Progenitor cell of endocrine pancreas (in vitro differentiated cells): ENCODE data around the gene BRSK1. TPM values are rescaled to one million over a fixed set of nuclear protein-coding genes. Genes with fewer than 3 reads are reported as not detected.
A peak's percentile ranks its signal among the peaks of the same experiment; 100 is the strongest.

Source experiments
- DNase-seq: peaks from one replicate; pipeline ENCODE4 v3.0.0; 2021; ENCODE audit warnings: low spot score; ENCODE audit not compliant: unreplicated experiment
- H3K27ac Mint-ChIP-seq: 2 replicates; pipeline ENCODE4 v1.8.0; 2021; ENCODE audit warnings: mild to moderate bottlenecking, moderate library complexity, mixed read lengths
- H3K27me3 Mint-ChIP-seq: 2 replicates; pipeline ENCODE4 v1.8.0; 2021; ENCODE audit warnings: mixed read lengths
- H3K36me3 Mint-ChIP-seq: 2 replicates; pipeline ENCODE4 v1.8.0; 2022; ENCODE audit warnings: mixed read lengths; ENCODE audit not compliant: insufficient read depth
- H3K4me1 Mint-ChIP-seq: 2 replicates; pipeline ENCODE4 v1.8.0; 2021; ENCODE audit warnings: low read depth, mixed read lengths
- H3K4me3 Mint-ChIP-seq: 2 replicates; pipeline ENCODE4 v1.8.0; 2021; ENCODE audit warnings: low read depth, mild to moderate bottlenecking, moderate library complexity, mixed read lengths
- H3K9me3 Mint-ChIP-seq: 2 replicates; pipeline ENCODE4 v1.8.0; 2021; ENCODE audit warnings: low read depth, mixed read lengths
- total RNA-seq: library from RNA; stranded (reverse); gene quantifications from 2 replicates; pipeline ENCODE4 v1.2.1, GENCODE V29; 2021
- TF ChIP-seq, protein P1 (sequence below): fragments of 200-600 bp; sonication (generic); IDR thresholded peaks from one replicate; pipeline ENCODE4 v1.5.0; 2021; ENCODE audit warnings: antibody characterized with exemption, mild to moderate bottlenecking; ENCODE audit not compliant: unreplicated experiment

BRSK1 gene
- total RNA-seq, 1 donor from 2014 or later, result 68.7 TPM

DNA sequence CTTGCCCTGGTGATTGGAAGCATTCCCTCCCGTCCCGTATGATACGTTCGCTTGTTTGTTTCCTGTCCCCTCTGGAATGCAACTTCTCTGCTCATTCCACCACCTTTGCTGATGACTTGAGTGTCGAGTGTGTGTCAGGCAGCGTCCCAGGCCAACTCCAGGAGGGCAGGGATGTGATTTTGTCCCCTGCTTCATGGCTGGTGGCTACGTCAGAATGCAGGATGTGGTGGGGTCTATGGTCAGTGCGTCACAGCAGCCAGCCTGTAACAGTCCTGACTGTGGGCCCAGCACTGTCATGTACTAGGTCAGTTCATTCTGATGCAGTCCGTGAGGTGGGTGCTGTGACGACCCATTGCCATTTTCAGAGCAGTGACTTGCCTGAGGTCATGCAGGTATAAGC is 16.2 kb downstream of the BRSK1 start:
- TF ChIP-seq, protein P1, sequence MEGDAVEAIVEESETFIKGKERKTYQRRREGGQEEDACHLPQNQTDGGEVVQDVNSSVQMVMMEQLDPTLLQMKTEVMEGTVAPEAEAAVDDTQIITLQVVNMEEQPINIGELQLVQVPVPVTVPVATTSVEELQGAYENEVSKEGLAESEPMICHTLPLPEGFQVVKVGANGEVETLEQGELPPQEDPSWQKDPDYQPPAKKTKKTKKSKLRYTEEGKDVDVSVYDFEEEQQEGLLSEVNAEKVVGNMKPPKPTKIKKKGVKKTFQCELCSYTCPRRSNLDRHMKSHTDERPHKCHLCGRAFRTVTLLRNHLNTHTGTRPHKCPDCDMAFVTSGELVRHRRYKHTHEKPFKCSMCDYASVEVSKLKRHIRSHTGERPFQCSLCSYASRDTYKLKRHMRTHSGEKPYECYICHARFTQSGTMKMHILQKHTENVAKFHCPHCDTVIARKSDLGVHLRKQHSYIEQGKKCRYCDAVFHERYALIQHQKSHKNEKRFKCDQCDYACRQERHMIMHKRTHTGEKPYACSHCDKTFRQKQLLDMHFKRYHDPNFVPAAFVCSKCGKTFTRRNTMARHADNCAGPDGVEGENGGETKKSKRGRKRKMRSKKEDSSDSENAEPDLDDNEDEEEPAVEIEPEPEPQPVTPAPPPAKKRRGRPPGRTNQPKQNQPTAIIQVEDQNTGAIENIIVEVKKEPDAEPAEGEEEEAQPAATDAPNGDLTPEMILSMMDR, result no peak
- Mint-ChIP-seq H3K4me3 (no peak overlapping the region), H3K4me1 (no peaks in the 10 kb centered on the region), H3K27me3 (no peaks in the 10 kb centered on the region), H3K27ac (no peak overlapping the region), H3K9me3 (no peaks in the 10 kb centered on the region), H3K36me3 (peaks cover 18% of the 10 kb centered on the region)
- no peak for DNase-seq

DNA sequence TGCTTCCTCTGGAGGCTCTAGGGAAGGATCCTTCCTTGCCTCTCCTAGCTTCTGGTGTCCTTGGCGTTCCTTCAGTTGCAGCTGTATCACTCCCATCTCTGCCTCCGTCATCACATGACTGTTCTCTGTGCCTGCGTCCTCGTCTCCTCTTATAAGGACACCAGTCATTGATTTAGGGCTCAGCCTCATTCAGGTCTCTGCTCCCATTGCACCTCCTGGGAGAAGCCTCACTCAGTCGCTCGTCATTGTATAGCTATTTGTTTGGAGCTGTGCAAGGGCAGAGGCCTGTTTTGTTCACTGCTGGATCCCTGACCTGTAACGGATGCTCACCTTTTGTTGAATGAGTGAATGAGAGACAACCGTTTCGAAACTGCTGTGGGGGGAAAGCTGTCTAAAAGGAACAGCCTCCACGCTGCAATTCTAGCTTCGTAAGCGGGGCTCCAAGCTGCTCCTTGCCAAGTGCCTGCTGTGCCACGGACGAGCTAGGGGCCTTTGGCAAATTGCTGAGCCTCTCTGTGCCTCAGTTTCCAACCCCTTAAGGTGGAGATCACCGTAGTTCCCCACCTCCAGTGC is 17.2 kb downstream of the BRSK1 start:
- DNase-seq, result no peak
- no peak overlapping the region for H3K4me3 Mint-ChIP-seq
- H3K36me3 Mint-ChIP-seq, result peaks cover 19% of the 10 kb centered on the region
- H3K4me1 Mint-ChIP-seq, result no peaks in the 10 kb centered on the region
- H3K27ac Mint-ChIP-seq, result no peak overlapping the region
- TF ChIP-seq, protein P1, result no peak
- no peaks in the 10 kb centered on the region for H3K27me3 Mint-ChIP-seq
- no peaks in the 10 kb centered on the region for H3K9me3 Mint-ChIP-seq

DNA sequence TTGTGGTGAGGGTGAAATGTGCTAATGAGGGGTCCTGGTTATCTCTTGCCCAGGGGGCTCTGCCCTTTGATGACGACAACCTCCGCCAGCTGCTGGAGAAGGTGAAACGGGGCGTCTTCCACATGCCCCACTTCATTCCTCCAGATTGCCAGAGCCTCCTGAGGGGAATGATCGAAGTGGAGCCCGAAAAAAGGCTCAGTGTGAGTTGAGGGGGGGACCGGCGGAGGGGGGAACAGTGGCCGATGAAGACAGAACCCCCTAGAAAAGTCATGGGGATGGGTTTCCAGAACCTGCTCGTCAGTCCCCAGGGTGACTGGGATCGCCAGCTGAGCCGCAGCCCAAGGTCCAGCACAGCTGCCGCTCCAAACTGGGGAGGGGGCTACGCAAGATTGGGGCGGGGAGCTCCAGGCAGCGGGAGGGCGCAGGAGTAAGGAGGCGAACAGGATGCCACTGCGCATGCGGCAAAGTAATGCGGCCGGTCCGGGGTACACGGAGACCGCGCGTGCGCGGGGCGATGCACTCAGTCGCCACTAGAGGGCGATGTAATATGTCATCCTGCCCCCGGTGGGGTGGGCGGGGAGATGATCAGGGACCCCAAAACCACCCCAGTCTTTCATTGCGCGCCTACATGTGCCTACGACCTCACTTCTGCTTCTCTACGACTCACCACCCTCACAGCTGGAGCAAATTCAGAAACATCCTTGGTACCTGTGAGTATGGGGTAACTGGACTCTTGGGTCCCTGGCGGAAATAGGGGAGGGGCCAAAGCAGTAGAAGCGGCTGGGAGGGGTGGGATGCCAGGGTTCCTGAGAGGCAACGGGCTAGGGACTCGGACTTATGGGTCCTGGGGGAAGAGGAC is 17.9 kb downstream of the BRSK1 start:
- TF ChIP-seq, protein P1, result peak; percentile 96
- no peak overlapping the region for H3K27ac Mint-ChIP-seq
- H3K4me3 Mint-ChIP-seq, result peak overlapping the region; percentile 31
- H3K4me1 Mint-ChIP-seq, result no peaks in the 10 kb centered on the region
- H3K27me3 Mint-ChIP-seq, result no peaks in the 10 kb centered on the region
- no peaks in the 10 kb centered on the region for H3K9me3 Mint-ChIP-seq
- DNase-seq, result peak; percentile 86
- H3K36me3 Mint-ChIP-seq, result peaks cover 17% of the 10 kb centered on the region

DNA sequence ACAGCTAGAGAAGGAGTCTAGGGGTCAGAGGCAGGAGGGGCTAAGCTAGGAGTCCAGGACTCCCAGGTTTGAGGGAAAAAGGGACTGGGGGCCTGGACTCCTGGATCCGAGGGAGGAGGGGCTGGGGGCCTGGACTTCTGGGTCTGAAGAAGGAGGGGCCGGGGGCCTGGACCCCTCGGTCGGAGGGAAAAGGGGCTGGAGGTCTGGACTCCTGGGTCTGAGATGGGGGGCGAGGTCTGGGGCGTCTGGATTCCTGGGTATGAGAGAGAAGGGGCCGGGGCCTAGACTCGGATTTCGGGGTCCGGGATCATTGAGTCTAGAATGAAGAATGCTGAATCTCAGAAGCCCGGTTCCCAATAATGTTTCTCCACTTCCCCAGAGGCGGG is 18.5 kb downstream of the BRSK1 start:
- no peak overlapping the region for H3K27ac Mint-ChIP-seq

GRCh38 chr19:55303477-55303876 is 19.7 kb downstream of the BRSK1 start:
- Mint-ChIP-seq H3K4me1 (no peaks in the 10 kb centered on the region), H3K27me3 (no peaks in the 10 kb centered on the region), H3K27ac (no peak overlapping the region), H3K4me3 (no peak overlapping the region), H3K36me3 (peaks cover 17% of the 10 kb centered on the region), H3K9me3 (no peaks in the 10 kb centered on the region)
- no peak for DNase-seq
- TF ChIP-seq, protein P1, result no peak

More for the DNA sequence above, 18.5 kb downstream of the BRSK1 start:
- no peaks in the 10 kb centered on the region for H3K27me3 Mint-ChIP-seq
- H3K4me3 Mint-ChIP-seq, result no peak overlapping the region
- DNase-seq, result no peak
- no peaks in the 10 kb centered on the region for H3K9me3 Mint-ChIP-seq
- no peaks in the 10 kb centered on the region for H3K4me1 Mint-ChIP-seq
- TF ChIP-seq, protein P1, result no peak
- H3K36me3 Mint-ChIP-seq, result peaks cover 17% of the 10 kb centered on the region
